ENCODE data around the gene CORO1C. TPM values are rescaled to one million over a fixed set of nuclear protein-coding genes. Genes with fewer than 3 reads are reported as not detected.
"Not testable (repeated sequence)": the region's sequence is repeated elsewhere in the genome, so short reads cannot be mapped to it uniquely, and the experiment has no call there.

Gene CORO1C
- total RNA-seq, 1 donor from 2014 or later: 189 TPM

GRCh38 chr12:108633081-108633533 is 98.2 kb downstream of the CORO1C start:
- intact Hi-C loops (cut with DNase I): no loop called here
- Histone ChIP-seq H3K27ac (no peak overlapping the region), H3K9me3 (no peaks in the 10 kb centered on the region), H3K27me3 (no peaks in the 10 kb centered on the region), H3K4me3 (peak overlapping the region in 1 of 2 donors; percentile 16), H3K4me1 (peaks cover 37% of the 10 kb centered on the region), H3K36me3 (no peaks in the 10 kb centered on the region)
- DNase-seq (ENCODE audit: extremely low spot score in 2 of 2): no peak
- TF ChIP-seq POLR2A (IDR thresholded peaks at IDR 0.05) (no peak), POLR2AphosphoS5 (IDR thresholded peaks at IDR 0.05; ENCODE audit: insufficient read depth in 1 of 2, low read depth in 1 of 2) (no peak), CTCF (IDR thresholded peaks at IDR 0.05) (no peak)

DNA sequence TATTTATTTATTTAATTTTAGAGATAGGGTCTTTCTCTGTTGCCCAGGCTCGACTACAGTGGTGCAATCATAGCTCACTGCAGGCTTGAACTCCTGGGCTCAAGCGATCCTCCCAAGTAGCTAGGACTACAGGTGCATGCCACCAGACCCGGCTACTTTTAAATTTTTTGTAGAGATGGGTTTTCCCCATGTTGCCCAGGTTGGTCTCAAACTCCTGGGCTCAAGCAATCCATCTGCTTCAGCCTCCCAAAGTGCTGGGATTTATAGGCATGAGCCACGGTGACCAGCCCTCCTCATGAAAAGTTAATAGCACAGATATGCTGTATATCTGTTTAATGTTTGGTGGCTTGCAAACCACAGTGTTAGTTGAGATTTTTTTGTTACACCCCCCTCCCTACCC is 100.1 kb downstream of the CORO1C start:
- H3K4me3 ChIP-seq; intact Hi-C loops (cut with DNase I); H3K9me3 ChIP-seq; H3K27ac ChIP-seq; DNase-seq (ENCODE audit: extremely low spot score in 2 of 2); H3K27me3 ChIP-seq; H3K36me3 ChIP-seq: not testable (repeated sequence)
- peaks cover 27% of the 10 kb centered on the region for H3K4me1 ChIP-seq

GRCh38 chr12:108630481-108631207 is 100.7 kb downstream of the CORO1C start:
- Histone ChIP-seq H3K36me3 (no peaks in the 10 kb centered on the region), H3K27me3 (no peaks in the 10 kb centered on the region), H3K4me3 (no peak overlapping the region), H3K4me1 (peaks cover 27% of the 10 kb centered on the region), H3K27ac (peak overlapping the region; percentile 63), H3K9me3 (no peaks in the 10 kb centered on the region)
- TF ChIP-seq POLR2A (IDR thresholded peaks at IDR 0.05) (no peak), CTCF (IDR thresholded peaks at IDR 0.05) (no peak), POLR2AphosphoS5 (IDR thresholded peaks at IDR 0.05; ENCODE audit: insufficient read depth in 1 of 2, low read depth in 1 of 2) (no peak)
- intact Hi-C loops (cut with DNase I): no loop called here
- no peak for DNase-seq (ENCODE audit: extremely low spot score in 2 of 2)

- H3K4me3 ChIP-seq: peak overlapping the region in 1 of 2 donors; percentile 14
These were observed 101.4 kb downstream of the CORO1C start for GRCh38 chr12:108629824-108630476.

DNA sequence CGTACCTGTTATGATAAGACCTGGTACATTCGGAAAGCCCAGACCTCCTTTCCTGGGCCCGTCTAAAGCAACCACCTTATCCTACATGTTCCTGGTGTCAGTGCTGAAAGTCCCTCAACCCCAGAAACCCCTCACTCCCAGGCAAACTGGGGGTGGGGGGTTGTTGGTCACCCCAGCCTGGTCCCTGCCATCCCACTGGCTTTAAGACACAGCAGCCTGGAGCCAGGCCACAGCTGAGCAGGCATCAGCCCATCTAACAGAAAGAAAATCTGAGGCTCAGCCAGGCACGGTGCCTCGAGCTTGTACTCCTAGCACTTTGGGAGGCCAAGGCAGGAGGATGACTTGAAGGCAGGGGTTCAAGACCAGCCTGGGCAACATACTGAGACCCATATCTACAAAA is 102.2 kb downstream of the CORO1C start:
- no peaks in the 10 kb centered on the region for H3K9me3 ChIP-seq
- no peaks in the 10 kb centered on the region for H3K36me3 ChIP-seq
- intact Hi-C loops (cut with DNase I): no loop called here
- peak overlapping the region; percentile 21 for H3K27ac ChIP-seq
- peaks cover 27% of the 10 kb centered on the region for H3K4me1 ChIP-seq
- H3K27me3 ChIP-seq: no peaks in the 10 kb centered on the region
- no peak overlapping the region for H3K4me3 ChIP-seq
- TF ChIP-seq CTCF (IDR thresholded peaks at IDR 0.05): no peak
- no peak for DNase-seq (ENCODE audit: extremely low spot score in 2 of 2)

More at GRCh38 chr12:108629824-108630476, 101.4 kb downstream of the CORO1C start:
- Histone ChIP-seq H3K9me3 (no peaks in the 10 kb centered on the region), H3K27me3 (no peaks in the 10 kb centered on the region), H3K27ac (peak overlapping the region; percentile 63), H3K4me1 (peaks cover 27% of the 10 kb centered on the region), H3K36me3 (no peaks in the 10 kb centered on the region)
- intact Hi-C loops (cut with DNase I): no loop called here
- TF ChIP-seq POLR2A (IDR thresholded peaks at IDR 0.05): peak in 1 of 2 donors; percentile 15
- TF ChIP-seq POLR2AphosphoS5 (IDR thresholded peaks at IDR 0.05; ENCODE audit: insufficient read depth in 1 of 2, low read depth in 1 of 2): no peak
- no peak for DNase-seq (ENCODE audit: extremely low spot score in 2 of 2)
